PC-9 (cell line): Measurements from ENCODE around the gene SEC22A.

ENCODE experiments used
- CTCF ChIP-seq: fragments of 200-600 bp; sonication (generic); conservative IDR thresholded peaks from 2 replicates; pipeline ENCODE4 v1.6.1; 2017; ENCODE audit warnings: mixed run types, antibody characterized with exemption, mild to moderate bottlenecking, moderate library complexity
- EZH2 ChIP-seq: fragments of 200-600 bp; sonication (generic); IDR thresholded peaks from 2 replicates; pipeline ENCODE4 v1.8.0; 2017; ENCODE audit warnings: antibody characterized with exemption, low read depth

DNA sequence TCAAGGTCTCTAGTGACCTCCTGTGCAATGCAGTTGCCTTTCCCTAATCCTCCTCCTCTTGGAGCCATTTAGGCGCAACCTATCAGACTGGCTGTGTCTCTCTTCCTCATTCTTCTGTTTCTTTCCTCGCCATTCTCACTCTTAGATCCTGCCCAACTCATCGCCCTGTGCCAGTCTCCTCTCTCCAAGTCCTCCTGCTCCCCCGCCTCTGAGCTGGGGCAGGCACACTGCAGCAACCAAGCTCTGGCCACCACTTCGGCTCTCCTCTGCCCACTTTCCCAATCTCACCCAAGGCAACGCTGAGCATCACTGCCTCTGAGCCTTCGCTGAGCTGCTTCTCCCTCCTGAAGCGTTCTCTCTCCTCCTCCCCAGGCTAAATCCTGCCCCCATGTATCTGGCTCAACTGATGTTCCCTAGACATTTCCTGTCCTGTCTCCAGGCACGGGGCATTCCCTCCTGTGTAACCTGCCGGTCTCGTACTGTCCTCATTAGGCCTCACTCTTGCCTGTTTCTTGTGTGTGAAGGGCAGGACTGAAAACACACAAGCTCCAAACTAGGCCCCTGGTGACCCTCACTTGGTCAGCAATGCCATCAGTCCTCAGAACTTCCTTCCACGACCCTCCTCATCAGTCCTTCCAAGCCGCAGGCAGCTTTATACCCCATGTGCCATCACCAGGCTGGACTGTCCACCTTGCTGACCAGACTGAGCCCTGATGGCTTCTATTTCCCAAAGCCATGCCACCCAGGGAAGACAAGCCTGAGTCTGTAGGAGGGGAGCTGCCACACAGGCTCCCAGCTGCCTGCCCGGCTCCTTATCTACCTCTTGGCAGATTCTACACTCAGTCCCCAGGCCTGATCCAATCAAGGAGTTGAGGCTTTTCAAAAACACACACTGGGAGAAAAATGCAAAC, 85.6 kb downstream of the SEC22A start:
- no peak for TF ChIP-seq CTCF
- TF ChIP-seq EZH2, result no peak
